Psoas muscle (tissue), 8 donors: ENCODE measurements around the gene MYOCD. TPM values are rescaled to one million over a fixed set of nuclear protein-coding genes. Genes with fewer than 3 reads are reported as not detected.

Experiments
- ATAC-seq, 4 donors: fragments of 200-7000 bp; cut with Tn5 transposase; one replicate each; pipeline ENCODE4 v1.9.1; 2020; ENCODE audit warnings: moderate library complexity in 3 of 4, mild to moderate bottlenecking in 2 of 4
- DNase-seq, 2 donors: peaks; one replicate each; pipeline ENCODE4 v3.0.0-alpha.2; 2020
- H3K27ac ChIP-seq: fragments of 200-600 bp; one replicate; pipeline ENCODE4 v1.8.0; 2022
- H3K27me3 ChIP-seq, 3 donors: fragments of 200-600 bp in 1 of 3; one replicate each; pipeline versions ENCODE4 v1.6.1 to v1.8.0; 2013 to 2022; ENCODE audit warnings: low read length in 2 of 3, mild to moderate bottlenecking in 2 of 3, moderate library complexity in 1 of 3; ENCODE audit not compliant: insufficient read depth in 3 of 3
- H3K36me3 ChIP-seq, 2 donors: fragments of 200-600 bp in 1 of 2; one replicate each; pipeline versions ENCODE4 v1.6.1 to v1.8.0; 2013 to 2022; ENCODE audit warnings: low read depth in 1 of 2, mild to moderate bottlenecking in 1 of 2, moderate library complexity in 1 of 2; ENCODE audit not compliant: insufficient read depth in 1 of 2
- H3K4me1 ChIP-seq: fragments of 200-600 bp; one replicate; pipeline ENCODE4 v1.8.0; 2022
- H3K4me3 ChIP-seq: fragments of 200-600 bp; one replicate; pipeline ENCODE4 v1.8.0; 2022; ENCODE audit warnings: mild to moderate bottlenecking
- H3K9me3 ChIP-seq: fragments of 200-600 bp; one replicate; pipeline ENCODE4 v1.8.0; 2022
- CTCF ChIP-seq: fragments of 200-600 bp; IDR thresholded peaks from one replicate; pipeline ENCODE4 v1.8.0; 2022; ENCODE audit warnings: antibody characterized with exemption
- whole genome bisulfite sequencing, 3 donors: extraction: QIAGEN DNeasy Blood & Tissue Kit; methylation state at CpG; one replicate each; pipeline versions ENCODE4 v1.1.6 to v1.1.7; 2013; 5-methylcytosine and 5-hydroxymethylcytosine counted together
- intact Hi-C, 2 donors: fragments of 100-400 bp; cut with DNase I; formaldehyde crosslinking; loops; one replicate each; pipeline versions ENCODE4 v1.11.0 to v1.14.2; 2022
- polyA plus RNA-seq, 3 donors: library from polyadenylated mRNA; stranded (reverse); fragments of 200-250 nt; gene quantifications; one replicate each; pipeline ENCODE4 v1.2.3, GENCODE V29; 2013
- total RNA-seq, 4 donors: library from RNA; stranded (reverse); fragmentation: NEBNext Ultra II Directional in 2 of 4; extraction: Animal tissue kit (Norgen Biotek cat#: 25700) in 2 of 4; gene quantifications; one replicate each; pipeline versions ENCODE4 v1.2.1 to v1.2.4, GENCODE V29; 2021 to 2023
- donor health status: healthy with polysubstance abuse.
- donor health status: DM: no; HTN: no; CAD: no; lungs with moderate emphysema.
- donor health status: Bipolar disorder and iron deficiency.
- donor health status: healthy.
- donor health status: DM: yes; HTN: yes; CAD: no.
- donor health status: DM: no; HTN: no; CAD: no.
- donor health status: DM: no; HTN: no; CAD: no.
- donor health status: DM: yes; HTN: yes; CAD: no.

The MYOCD gene
- total and polyA plus RNA-seq, 7 donors = 0.04 to 1.2 (median 0.22) TPM

- ATAC-seq = no peak
- WGBS, 3 donors = 79 to 87% (median 84%) methylated on average over 2 of the region's 2 CpGs
- no peak for TF ChIP-seq CTCF
Observed at GRCh38 chr17:12641084-12641483, 24.6 kb upstream of the MYOCD start.

GRCh38 chr17:12642034-12642433 is 23.7 kb upstream of the MYOCD start:
- Histone ChIP-seq H3K36me3 (no peaks in the 10 kb centered on the region), H3K4me3 (no peak overlapping the region), H3K27ac (no peak overlapping the region), H3K9me3 (no peaks in the 10 kb centered on the region), H3K4me1 (no peaks in the 10 kb centered on the region), H3K27me3 (no peaks in the 10 kb centered on the region)
- DNase-seq = no peak
- intact Hi-C loops = no loop called here
- ATAC-seq = no peak
- 62 to 89% (median 73%) methylated on average over 4 of the region's 4 CpGs for WGBS, 3 donors
- TF ChIP-seq CTCF = no peak

More at GRCh38 chr17:12641084-12641483, 24.6 kb upstream of the MYOCD start:
- no peaks in the 10 kb centered on the region for H3K27me3 ChIP-seq
- H3K9me3 ChIP-seq = no peaks in the 10 kb centered on the region
- no peak for DNase-seq
- intact Hi-C loops = no loop called here
- no peaks in the 10 kb centered on the region for H3K4me1 ChIP-seq
- no peak overlapping the region for H3K4me3 ChIP-seq
- no peak overlapping the region for H3K27ac ChIP-seq
- no peaks in the 10 kb centered on the region for H3K36me3 ChIP-seq

- H3K4me3 ChIP-seq = no peak overlapping the region
- DNase-seq (no peak), ATAC-seq (no peak)
- intact Hi-C loops = no loop called here
- 50 to 71% (median 53%) methylated on average over 1 of the region's 1 CpG for WGBS, 3 donors
- H3K4me1 ChIP-seq = no peaks in the 10 kb centered on the region
- no peak overlapping the region for H3K27ac ChIP-seq
- no peaks in the 10 kb centered on the region for H3K27me3 ChIP-seq
- TF ChIP-seq CTCF = no peak
- no peaks in the 10 kb centered on the region for H3K36me3 ChIP-seq
- H3K9me3 ChIP-seq = no peaks in the 10 kb centered on the region
Observed at GRCh38 chr17:12643822-12644221, 21.9 kb upstream of the MYOCD start.

- no peak for TF ChIP-seq CTCF
- intact Hi-C loops = no loop called here
- DNase-seq (no peak), ATAC-seq (no peak)
- Histone ChIP-seq H3K27ac (no peak overlapping the region), H3K27me3 (no peaks in the 10 kb centered on the region), H3K4me3 (no peak overlapping the region), H3K9me3 (no peaks in the 10 kb centered on the region), H3K4me1 (no peaks in the 10 kb centered on the region), H3K36me3 (no peaks in the 10 kb centered on the region)
Observed at GRCh38 chr17:12644623-12645022, 21.1 kb upstream of the MYOCD start.

GRCh38 chr17:12646761-12647422 is 18.8 kb upstream of the MYOCD start:
- ATAC-seq (no peak), DNase-seq (no peak)
- no peak for TF ChIP-seq CTCF
- Histone ChIP-seq H3K9me3 (no peaks in the 10 kb centered on the region), H3K4me3 (no peak overlapping the region), H3K36me3 (no peaks in the 10 kb centered on the region), H3K27ac (no peak overlapping the region), H3K4me1 (no peaks in the 10 kb centered on the region), H3K27me3 (no peaks in the 10 kb centered on the region)
- intact Hi-C loops = no loop called here
- WGBS, 3 donors = 63 to 68% (median 67%) methylated on average over 6 of the region's 6 CpGs
